ENCODE measurements around the gene RCC2.

RCC2 gene

DNA sequence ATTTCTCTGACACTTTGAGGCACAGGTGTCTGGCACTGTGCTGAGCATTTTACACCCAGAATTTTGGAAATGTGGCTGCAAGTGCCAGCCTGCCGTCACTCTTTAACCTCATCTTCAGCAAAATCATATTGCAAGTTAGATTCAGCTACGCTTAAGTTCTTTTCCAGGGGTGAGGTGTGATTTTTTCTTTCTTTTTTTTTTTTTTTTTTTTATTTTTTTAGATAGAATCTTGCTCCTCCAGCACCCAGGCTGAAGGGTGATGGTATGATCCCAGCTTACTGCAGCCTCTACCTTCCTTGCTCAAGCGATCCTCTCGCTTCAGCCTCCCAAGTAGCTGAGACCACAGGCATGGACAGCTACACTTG is 2.5 kb upstream of the RCC2 start:
- WGBS (ENCODE audit: extremely low coverage, insufficient coverage, low lambda C conversion rate) = no CpG with 5 or more reads among the region's 4 CpGs
- no peak overlapping the region for H3K23ac ChIP-seq (ENCODE audit: low read length)
- peaks cover 19% of the 10 kb centered on the region for H3K79me2 ChIP-seq (ENCODE audit: control insufficient read depth, insufficient read depth, low read length)
- no peak overlapping the region for H2BK5ac ChIP-seq (ENCODE audit: low read length)
- no peak overlapping the region for H2AK5ac ChIP-seq (ENCODE audit: low read length)
- H4K5ac ChIP-seq (ENCODE audit: low read length) = no peak overlapping the region
- H3K9ac ChIP-seq (ENCODE audit: low read length) = no peak overlapping the region
- H3K27me3 ChIP-seq (ENCODE audit: insufficient read depth, low read length, poor library complexity) = no peaks in the 10 kb centered on the region
- H3K27ac ChIP-seq (ENCODE audit: low read depth, low read length) = peak overlapping the region; percentile 51
- no peak overlapping the region for H3K4ac ChIP-seq (ENCODE audit: low read depth, low read length)
- no peak overlapping the region for H2BK15ac ChIP-seq (replicated peaks; ENCODE audit: low read depth)
- H3K4me1 ChIP-seq (ENCODE audit: control insufficient read depth, low read depth, low read length) = peaks cover 8% of the 10 kb centered on the region
- H3K4me3 ChIP-seq (ENCODE audit: low read length) = no peak overlapping the region
- H3K4me2 ChIP-seq (ENCODE audit: low read length) = no peak overlapping the region
- H2BK120ac ChIP-seq (ENCODE audit: low read depth, low read length) = no peak overlapping the region
- H4K8ac ChIP-seq (ENCODE audit: low read depth, low read length) = no peak overlapping the region
- no peaks in the 10 kb centered on the region for H3K79me1 ChIP-seq (ENCODE audit: low read length)
- H3K18ac ChIP-seq (ENCODE audit: low read length) = no peak overlapping the region
- no peak overlapping the region for H3K56ac ChIP-seq (ENCODE audit: low read length)
- H3K36me3 ChIP-seq (ENCODE audit: control insufficient read depth, insufficient read depth, low read length) = no peaks in the 10 kb centered on the region
- DNase-seq = no peak

DNA sequence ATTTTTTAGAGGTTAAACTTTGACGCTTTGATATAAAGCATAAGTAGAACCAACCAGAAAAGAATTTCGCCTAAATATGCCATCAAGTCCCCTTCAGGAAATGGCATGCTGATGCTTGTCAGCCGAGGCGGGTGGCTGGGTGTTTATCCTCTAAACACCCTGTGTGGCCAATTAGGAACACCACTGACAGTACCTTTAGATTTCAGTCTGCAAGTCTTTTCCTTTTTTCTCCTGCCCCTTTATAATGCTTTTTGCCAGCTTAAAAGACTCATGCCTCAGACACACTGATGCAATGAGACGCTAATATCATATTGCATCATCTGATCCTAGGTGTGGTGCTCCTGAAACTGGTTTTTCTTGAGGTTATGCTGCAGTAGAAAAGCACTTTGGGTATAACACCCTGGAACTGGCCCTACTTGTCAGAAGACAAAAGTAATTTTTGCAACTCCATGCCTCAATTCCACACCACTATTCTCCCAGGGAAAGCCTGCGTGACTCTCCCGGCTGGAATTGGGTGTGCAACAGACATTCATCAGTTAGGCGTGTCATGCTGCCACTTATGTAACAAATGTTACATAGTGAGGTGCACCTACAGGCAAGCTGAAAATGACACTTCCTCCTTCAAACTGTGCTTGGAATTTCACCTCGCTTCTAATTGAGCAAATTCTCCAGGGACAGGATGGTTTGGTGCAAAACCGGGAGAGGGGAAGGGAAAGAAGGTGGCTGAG is 2.0 kb upstream of the RCC2 start:
- Histone ChIP-seq H2AK5ac (ENCODE audit: low read length) (no peak overlapping the region), H3K56ac (ENCODE audit: low read length) (peak overlapping the region; percentile 53), H3K4ac (ENCODE audit: low read depth, low read length) (no peak overlapping the region), H4K8ac (ENCODE audit: low read depth, low read length) (no peak overlapping the region), H3K27ac (ENCODE audit: low read depth, low read length) (peak overlapping the region; percentile 51), H4K5ac (ENCODE audit: low read length) (no peak overlapping the region), H3K79me1 (ENCODE audit: low read length) (no peaks in the 10 kb centered on the region), H3K4me2 (ENCODE audit: low read length) (no peak overlapping the region), H3K27me3 (ENCODE audit: insufficient read depth, low read length, poor library complexity) (no peaks in the 10 kb centered on the region), H3K23ac (ENCODE audit: low read length) (no peak overlapping the region), H3K4me1 (ENCODE audit: control insufficient read depth, low read depth, low read length) (peaks cover 13% of the 10 kb centered on the region), H3K36me3 (ENCODE audit: control insufficient read depth, insufficient read depth, low read length) (peaks cover 2% of the 10 kb centered on the region), H2BK15ac (replicated peaks; ENCODE audit: low read depth) (no peak overlapping the region), H3K4me3 (ENCODE audit: low read length) (no peak overlapping the region), H3K9ac (ENCODE audit: low read length) (no peak overlapping the region), H3K18ac (ENCODE audit: low read length) (no peak overlapping the region), H3K79me2 (ENCODE audit: control insufficient read depth, insufficient read depth, low read length) (peaks cover 25% of the 10 kb centered on the region), H2BK5ac (ENCODE audit: low read length) (no peak overlapping the region), H2BK120ac (ENCODE audit: low read depth, low read length) (no peak overlapping the region)
- WGBS (ENCODE audit: extremely low coverage, insufficient coverage, low lambda C conversion rate) = no CpG with 5 or more reads among the region's 10 CpGs
- DNase-seq = peak; percentile 71

DNA sequence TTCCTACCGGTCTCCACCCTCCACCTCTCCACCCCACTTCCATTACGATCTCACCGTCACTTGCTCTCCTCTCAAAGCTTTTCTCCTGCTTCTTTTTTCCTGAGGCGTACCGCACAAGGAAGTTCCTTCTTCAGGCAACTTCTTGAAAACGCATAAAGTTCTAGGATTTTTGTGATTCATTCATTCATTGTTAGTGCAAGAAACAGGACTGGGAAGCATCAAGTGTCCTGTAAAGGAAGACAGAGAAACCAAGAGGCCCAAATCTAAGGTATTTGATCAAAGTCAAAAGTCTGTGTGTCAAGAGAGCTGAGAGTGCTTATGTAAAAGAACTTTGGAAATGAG is 1.3 kb upstream of the RCC2 start:
- H3K4me2 ChIP-seq (ENCODE audit: low read length) = peak overlapping the region; percentile 12
- H3K4ac ChIP-seq (ENCODE audit: low read depth, low read length) = no peak overlapping the region
- H3K79me2 ChIP-seq (ENCODE audit: control insufficient read depth, insufficient read depth, low read length) = peaks cover 31% of the 10 kb centered on the region
- H3K4me1 ChIP-seq (ENCODE audit: control insufficient read depth, low read depth, low read length) = peaks cover 17% of the 10 kb centered on the region
- no peak overlapping the region for H3K18ac ChIP-seq (ENCODE audit: low read length)
- WGBS (ENCODE audit: extremely low coverage, insufficient coverage, low lambda C conversion rate) = no CpG with 5 or more reads among the region's 6 CpGs
- no peak overlapping the region for H4K5ac ChIP-seq (ENCODE audit: low read length)
- H2BK15ac ChIP-seq (replicated peaks; ENCODE audit: low read depth) = no peak overlapping the region
- H3K9ac ChIP-seq (ENCODE audit: low read length) = peak overlapping the region; percentile 92
- no peak for DNase-seq
- no peaks in the 10 kb centered on the region for H3K79me1 ChIP-seq (ENCODE audit: low read length)
- no peaks in the 10 kb centered on the region for H3K27me3 ChIP-seq (ENCODE audit: insufficient read depth, low read length, poor library complexity)
- no peak overlapping the region for H3K23ac ChIP-seq (ENCODE audit: low read length)
- H3K56ac ChIP-seq (ENCODE audit: low read length) = peak overlapping the region; percentile 97
- no peak overlapping the region for H2BK120ac ChIP-seq (ENCODE audit: low read depth, low read length)
- H3K27ac ChIP-seq (ENCODE audit: low read depth, low read length) = peak overlapping the region; percentile 2
- H2BK5ac ChIP-seq (ENCODE audit: low read length) = no peak overlapping the region
- H3K4me3 ChIP-seq (ENCODE audit: low read length) = no peak overlapping the region
- no peak overlapping the region for H4K8ac ChIP-seq (ENCODE audit: low read depth, low read length)
- H2AK5ac ChIP-seq (ENCODE audit: low read length) = no peak overlapping the region
- H3K36me3 ChIP-seq (ENCODE audit: control insufficient read depth, insufficient read depth, low read length) = peaks cover 2% of the 10 kb centered on the region

DNA sequence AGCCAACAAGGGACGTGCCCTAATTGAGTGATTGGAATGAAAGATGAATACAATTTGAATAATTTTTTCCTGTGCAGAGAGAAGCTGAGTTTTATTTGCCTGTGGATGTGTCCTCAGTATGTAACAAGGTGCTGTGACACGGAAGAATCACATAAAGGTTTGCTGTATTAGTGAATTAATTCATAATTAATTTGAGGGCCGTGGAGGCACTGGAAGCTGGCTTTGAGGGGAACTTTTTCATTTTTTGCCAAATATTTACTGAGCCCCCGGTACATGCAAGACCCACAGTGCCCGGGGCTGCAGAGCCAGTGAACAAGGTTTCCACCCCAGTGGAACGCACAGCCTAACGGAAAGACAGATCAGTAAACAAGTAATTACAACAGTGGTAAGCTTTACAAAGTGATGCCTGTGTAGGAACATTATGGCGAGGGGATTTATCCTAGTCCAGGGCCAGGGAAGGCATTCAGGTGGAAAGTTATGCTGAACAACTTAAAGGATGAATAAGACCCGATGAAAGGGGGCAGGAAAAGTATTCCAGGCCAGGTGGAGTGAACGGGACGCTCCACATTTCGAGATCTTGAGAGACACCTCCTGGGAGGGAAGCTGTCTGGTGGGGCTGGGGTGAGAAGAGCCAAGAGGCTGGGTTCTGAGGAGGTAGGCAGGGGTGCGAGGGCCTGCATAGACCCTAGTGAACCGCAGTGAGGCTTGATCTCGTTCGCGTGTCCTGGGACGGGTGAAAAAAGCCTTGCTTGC is 773 bp upstream of the RCC2 start:
- H3K4me1 ChIP-seq (ENCODE audit: control insufficient read depth, low read depth, low read length) = peaks cover 19% of the 10 kb centered on the region
- peak overlapping the region; percentile 63 for H3K4ac ChIP-seq (ENCODE audit: low read depth, low read length)
- H2BK120ac ChIP-seq (ENCODE audit: low read depth, low read length) = peak overlapping the region; percentile 5
- WGBS (ENCODE audit: extremely low coverage, insufficient coverage, low lambda C conversion rate) = no CpG with 5 or more reads among the region's 18 CpGs
- H3K23ac ChIP-seq (ENCODE audit: low read length) = no peak overlapping the region
- no peaks in the 10 kb centered on the region for H3K79me1 ChIP-seq (ENCODE audit: low read length)
- peak overlapping the region; percentile 92 for H3K9ac ChIP-seq (ENCODE audit: low read length)
- H3K79me2 ChIP-seq (ENCODE audit: control insufficient read depth, insufficient read depth, low read length) = peaks cover 36% of the 10 kb centered on the region
- peak overlapping the region; percentile 38 for H3K27ac ChIP-seq (ENCODE audit: low read depth, low read length)
- H3K27me3 ChIP-seq (ENCODE audit: insufficient read depth, low read length, poor library complexity) = no peaks in the 10 kb centered on the region
- no peak overlapping the region for H4K8ac ChIP-seq (ENCODE audit: low read depth, low read length)
- no peak overlapping the region for H4K5ac ChIP-seq (ENCODE audit: low read length)
- DNase-seq = no peak
- H2BK15ac ChIP-seq (replicated peaks; ENCODE audit: low read depth) = no peak overlapping the region
- H2AK5ac ChIP-seq (ENCODE audit: low read length) = no peak overlapping the region
- peak overlapping the region; percentile 61 for H3K18ac ChIP-seq (ENCODE audit: low read length)
- peaks cover 2% of the 10 kb centered on the region for H3K36me3 ChIP-seq (ENCODE audit: control insufficient read depth, insufficient read depth, low read length)
- no peak overlapping the region for H2BK5ac ChIP-seq (ENCODE audit: low read length)
- H3K4me3 ChIP-seq (ENCODE audit: low read length) = peak overlapping the region; percentile 59
- peak overlapping the region; percentile 97 for H3K56ac ChIP-seq (ENCODE audit: low read length)
- peak overlapping the region; percentile 89 for H3K4me2 ChIP-seq (ENCODE audit: low read length)

DNA sequence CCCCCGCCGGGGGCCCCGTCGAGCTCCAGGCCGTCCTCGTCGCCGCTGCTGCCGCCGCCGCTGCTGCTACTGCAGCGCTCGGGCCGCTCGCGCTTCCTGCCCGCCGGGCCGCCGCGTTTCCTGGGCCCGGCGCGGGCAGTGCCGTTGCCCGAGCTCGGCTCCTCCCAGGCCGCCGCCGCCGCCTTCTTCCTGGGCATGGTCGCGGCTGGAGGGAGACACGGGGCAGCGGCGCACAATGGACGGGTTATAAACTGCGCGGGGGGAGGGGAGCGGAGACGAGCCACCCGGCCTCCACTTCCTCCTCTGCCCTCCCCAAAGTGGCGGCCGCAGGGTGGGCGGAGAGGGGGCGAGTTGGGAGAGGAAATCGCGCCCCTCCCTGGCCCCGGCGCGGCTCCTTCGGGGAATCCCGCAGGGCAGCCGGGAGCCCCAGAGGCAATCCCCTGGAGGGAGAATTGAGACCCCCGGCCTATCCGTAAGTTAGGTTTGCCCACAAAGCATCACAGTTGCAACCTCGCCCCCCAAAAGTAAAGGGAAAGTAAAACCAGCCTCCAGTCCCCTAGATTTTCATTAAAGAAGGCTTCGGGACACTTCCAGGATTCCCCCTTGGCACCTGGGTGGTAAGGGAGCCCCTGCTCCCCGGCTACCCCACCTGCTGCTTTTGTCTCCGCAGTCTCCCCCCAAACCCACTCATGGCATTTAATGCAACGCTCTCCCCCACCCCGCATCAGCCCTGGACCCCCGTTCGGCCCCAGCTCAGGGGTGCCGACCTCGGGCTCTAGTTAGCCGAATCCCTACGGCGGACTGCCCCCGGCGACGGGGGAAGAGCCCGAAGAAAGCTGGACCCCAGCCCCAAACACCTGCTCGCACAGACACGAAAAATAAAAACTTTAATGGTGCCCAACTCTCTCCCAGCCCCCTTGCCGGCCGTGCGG is 893 bp downstream of the RCC2 start:
- peak overlapping the region; percentile 83 for H2BK5ac ChIP-seq (ENCODE audit: low read length)
- H3K27me3 ChIP-seq (ENCODE audit: insufficient read depth, low read length, poor library complexity) = no peaks in the 10 kb centered on the region
- no peak overlapping the region for H2BK15ac ChIP-seq (replicated peaks; ENCODE audit: low read depth)
- H3K4ac ChIP-seq (ENCODE audit: low read depth, low read length) = peak overlapping the region; percentile 100
- H3K79me1 ChIP-seq (ENCODE audit: low read length) = no peaks in the 10 kb centered on the region
- H2AK5ac ChIP-seq (ENCODE audit: low read length) = no peak overlapping the region
- peak overlapping the region; percentile 96 for H3K56ac ChIP-seq (ENCODE audit: low read length)
- H3K4me2 ChIP-seq (ENCODE audit: low read length) = peak overlapping the region; percentile 47
- peak overlapping the region; percentile 82 for H2BK120ac ChIP-seq (ENCODE audit: low read depth, low read length)
- DNase-seq = peak; percentile 83
- peaks cover 2% of the 10 kb centered on the region for H3K36me3 ChIP-seq (ENCODE audit: control insufficient read depth, insufficient read depth, low read length)
- H3K9ac ChIP-seq (ENCODE audit: low read length) = peak overlapping the region; percentile 96
- peaks cover 29% of the 10 kb centered on the region for H3K4me1 ChIP-seq (ENCODE audit: control insufficient read depth, low read depth, low read length)
- peak overlapping the region; percentile 90 for H3K4me3 ChIP-seq (ENCODE audit: low read length)
- peak overlapping the region; percentile 59 for H3K23ac ChIP-seq (ENCODE audit: low read length)
- WGBS (ENCODE audit: extremely low coverage, insufficient coverage, low lambda C conversion rate) = no CpG with 5 or more reads among the region's 78 CpGs
- H4K5ac ChIP-seq (ENCODE audit: low read length) = peak overlapping the region; percentile 74
- no peak overlapping the region for H4K8ac ChIP-seq (ENCODE audit: low read depth, low read length)
- H3K18ac ChIP-seq (ENCODE audit: low read length) = peak overlapping the region; percentile 98
- peaks cover 53% of the 10 kb centered on the region for H3K79me2 ChIP-seq (ENCODE audit: control insufficient read depth, insufficient read depth, low read length)
- peak overlapping the region; percentile 98 for H3K27ac ChIP-seq (ENCODE audit: low read depth, low read length)
